SU-DHL-6 (cell line): ENCODE data around the gene C1orf50.

ENCODE experiments used
- H2AFZ ChIP-seq: fragments of 200-600 bp; sonication (generic); 2 replicates; pipeline ENCODE4 v1.6.1; 2014; ENCODE audit warnings: low read depth, mild to moderate bottlenecking, moderate library complexity, mixed read lengths, antibody characterized with exemption, low read length; ENCODE audit not compliant: severe bottlenecking
- H3F3A ChIP-seq: fragments of 200-600 bp; shearing (Covaris generic); 2 replicates; pipeline ENCODE4 v1.6.0; 2016; ENCODE audit warnings: antibody characterized with exemption, mild to moderate bottlenecking; ENCODE audit not compliant: insufficient read depth
- H3K27ac ChIP-seq: fragments of 200-600 bp; sonication (generic); 2 replicates; pipeline ENCODE4 v1.5.1; 2016; ENCODE audit warnings: low read depth, mild to moderate bottlenecking, low read length, moderate library complexity, mixed read lengths
- H3K27me3 ChIP-seq: fragments of 200-600 bp; sonication (generic), shearing (Covaris generic); 2 replicates; pipeline ENCODE4 v1.6.0; 2014; ENCODE audit warnings: mild to moderate bottlenecking, low read length
- H3K36me3 ChIP-seq: fragments of 200-600 bp; sonication (generic); 2 replicates; pipeline ENCODE4 v1.6.1; 2014; ENCODE audit warnings: mild to moderate bottlenecking, low read length, mixed read lengths
- H3K4me2 ChIP-seq: fragments of 300-600, 200-600 bp; shearing (Covaris generic), sonication (generic); 2 replicates; pipeline ENCODE4 v1.6.0; 2014; ENCODE audit warnings: low read length, low read depth, mild to moderate bottlenecking; ENCODE audit not compliant: poor library complexity, severe bottlenecking
- H3K4me3 ChIP-seq: fragments of 200-600 bp; sonication (generic); 2 replicates; pipeline ENCODE4 v1.5.1; 2014; ENCODE audit warnings: antibody characterized with exemption, low read length, mild to moderate bottlenecking, mixed read lengths; ENCODE audit not compliant: insufficient read depth, poor library complexity, severe bottlenecking
- H3K79me2 ChIP-seq: fragments of 200-600 bp; sonication (generic); 2 replicates; pipeline ENCODE4 v1.6.1; 2014; ENCODE audit warnings: mild to moderate bottlenecking, low read length, moderate library complexity; ENCODE audit not compliant: insufficient read depth
- H3K9ac ChIP-seq: fragments of 200-600 bp; sonication (generic); 2 replicates; pipeline ENCODE4 v1.7.0; 2014; ENCODE audit warnings: mild to moderate bottlenecking, low read length
- H3K9me2 ChIP-seq: fragments of 200-600 bp; sonication (generic); replicated peaks from 2 replicates; pipeline ENCODE4 v1.6.1; 2014; ENCODE audit warnings: low read length; ENCODE audit not compliant: insufficient read depth
- H3K9me3 ChIP-seq: fragments of 200-600 bp; sonication (generic); 2 replicates; pipeline ENCODE4 v1.6.1; 2014; ENCODE audit warnings: low read length, mixed read lengths; ENCODE audit not compliant: insufficient read depth
- H4K20me1 ChIP-seq: fragments of 200-600 bp; sonication (generic); 2 replicates; pipeline ENCODE4 v1.6.1; 2014; ENCODE audit warnings: low read depth, mild to moderate bottlenecking, antibody characterized with exemption, low read length, moderate library complexity, mixed read lengths
- EZH2phosphoT487 ChIP-seq: fragments of 200-600 bp; sonication (generic), shearing (Covaris generic); conservative IDR thresholded peaks from 2 replicates; pipeline ENCODE4 v1.6.1; 2018; ENCODE audit warnings: mild to moderate bottlenecking, antibody characterized with exemption, low read length, moderate library complexity, mixed read lengths
- TF ChIP-seq, protein P1 (sequence below): fragments of 200-600 bp; sonication (generic); IDR thresholded peaks from one replicate; pipeline ENCODE4 v1.5.1; 2017; ENCODE audit warnings: antibody characterized with exemption, mild to moderate bottlenecking, low read length, moderate library complexity; ENCODE audit not compliant: insufficient read depth, poor library complexity, severe bottlenecking

The C1orf50 gene

GRCh38 chr1:42788021-42788420 lies 21.0 kb downstream of the C1orf50 start:
- no peaks in the 10 kb centered on the region for H3K9me2 ChIP-seq
- no peak overlapping the region for H2AFZ ChIP-seq
- H4K20me1 ChIP-seq, result no peaks in the 10 kb centered on the region
- no peak overlapping the region for H3K9ac ChIP-seq
- H3K4me3 ChIP-seq, result no peak overlapping the region
- H3K9me3 ChIP-seq, result no peaks in the 10 kb centered on the region
- H3F3A ChIP-seq, result no peaks in the 10 kb centered on the region
- no peak overlapping the region for H3K4me2 ChIP-seq
- H3K27ac ChIP-seq, result no peak overlapping the region
- TF ChIP-seq, protein P1, sequence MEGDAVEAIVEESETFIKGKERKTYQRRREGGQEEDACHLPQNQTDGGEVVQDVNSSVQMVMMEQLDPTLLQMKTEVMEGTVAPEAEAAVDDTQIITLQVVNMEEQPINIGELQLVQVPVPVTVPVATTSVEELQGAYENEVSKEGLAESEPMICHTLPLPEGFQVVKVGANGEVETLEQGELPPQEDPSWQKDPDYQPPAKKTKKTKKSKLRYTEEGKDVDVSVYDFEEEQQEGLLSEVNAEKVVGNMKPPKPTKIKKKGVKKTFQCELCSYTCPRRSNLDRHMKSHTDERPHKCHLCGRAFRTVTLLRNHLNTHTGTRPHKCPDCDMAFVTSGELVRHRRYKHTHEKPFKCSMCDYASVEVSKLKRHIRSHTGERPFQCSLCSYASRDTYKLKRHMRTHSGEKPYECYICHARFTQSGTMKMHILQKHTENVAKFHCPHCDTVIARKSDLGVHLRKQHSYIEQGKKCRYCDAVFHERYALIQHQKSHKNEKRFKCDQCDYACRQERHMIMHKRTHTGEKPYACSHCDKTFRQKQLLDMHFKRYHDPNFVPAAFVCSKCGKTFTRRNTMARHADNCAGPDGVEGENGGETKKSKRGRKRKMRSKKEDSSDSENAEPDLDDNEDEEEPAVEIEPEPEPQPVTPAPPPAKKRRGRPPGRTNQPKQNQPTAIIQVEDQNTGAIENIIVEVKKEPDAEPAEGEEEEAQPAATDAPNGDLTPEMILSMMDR, result no peak
- no peak for TF ChIP-seq EZH2phosphoT487
- no peaks in the 10 kb centered on the region for H3K27me3 ChIP-seq
- H3K36me3 ChIP-seq, result no peaks in the 10 kb centered on the region
- no peaks in the 10 kb centered on the region for H3K79me2 ChIP-seq

GRCh38 chr1:42793824-42794223 lies 26.8 kb downstream of the C1orf50 start:
- H3F3A ChIP-seq, result no peaks in the 10 kb centered on the region
- H3K27ac ChIP-seq, result no peak overlapping the region
- no peaks in the 10 kb centered on the region for H4K20me1 ChIP-seq
- no peak overlapping the region for H3K4me2 ChIP-seq
- H3K36me3 ChIP-seq, result no peaks in the 10 kb centered on the region
- H3K9me3 ChIP-seq, result no peaks in the 10 kb centered on the region
- no peaks in the 10 kb centered on the region for H3K27me3 ChIP-seq
- no peaks in the 10 kb centered on the region for H3K9me2 ChIP-seq
- no peak overlapping the region for H3K9ac ChIP-seq
- no peak overlapping the region for H3K4me3 ChIP-seq
- H3K79me2 ChIP-seq, result no peaks in the 10 kb centered on the region
- TF ChIP-seq EZH2phosphoT487, result no peak
- TF ChIP-seq, protein P1, result no peak
- H2AFZ ChIP-seq, result no peak overlapping the region

DNA sequence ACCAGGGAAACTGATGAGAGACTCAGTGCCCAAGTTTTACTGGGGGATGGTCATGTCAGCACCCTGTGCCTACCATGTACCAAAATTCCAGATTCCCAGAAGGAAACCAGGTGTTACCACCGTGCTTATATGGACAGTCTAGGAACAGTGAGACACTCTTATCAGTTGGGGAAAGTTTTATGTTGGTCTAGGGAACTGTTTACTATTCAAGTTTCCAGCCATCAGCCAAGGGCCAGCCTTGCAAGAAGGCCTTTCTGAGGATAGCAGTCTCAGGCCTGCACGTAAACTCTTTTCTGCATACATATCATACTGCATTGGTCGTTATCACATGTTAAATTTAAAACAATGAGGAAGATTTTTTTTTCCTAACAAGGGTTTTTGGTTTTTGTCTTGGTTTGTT lies 30.4 kb downstream of the C1orf50 start:
- Histone ChIP-seq H3K9ac (no peak overlapping the region), H3K79me2 (no peaks in the 10 kb centered on the region), H3K4me3 (no peak overlapping the region), H2AFZ (no peak overlapping the region), H3K9me2 (no peaks in the 10 kb centered on the region), H3K27me3 (no peaks in the 10 kb centered on the region), H3K36me3 (no peaks in the 10 kb centered on the region), H3K27ac (no peak overlapping the region), H3K4me2 (no peak overlapping the region), H4K20me1 (no peaks in the 10 kb centered on the region), H3K9me3 (no peaks in the 10 kb centered on the region), H3F3A (no peaks in the 10 kb centered on the region)
- no peak for TF ChIP-seq EZH2phosphoT487
- TF ChIP-seq, protein P1, result no peak
